Measurements from ENCODE around the gene AMMECR1L.

DNA sequence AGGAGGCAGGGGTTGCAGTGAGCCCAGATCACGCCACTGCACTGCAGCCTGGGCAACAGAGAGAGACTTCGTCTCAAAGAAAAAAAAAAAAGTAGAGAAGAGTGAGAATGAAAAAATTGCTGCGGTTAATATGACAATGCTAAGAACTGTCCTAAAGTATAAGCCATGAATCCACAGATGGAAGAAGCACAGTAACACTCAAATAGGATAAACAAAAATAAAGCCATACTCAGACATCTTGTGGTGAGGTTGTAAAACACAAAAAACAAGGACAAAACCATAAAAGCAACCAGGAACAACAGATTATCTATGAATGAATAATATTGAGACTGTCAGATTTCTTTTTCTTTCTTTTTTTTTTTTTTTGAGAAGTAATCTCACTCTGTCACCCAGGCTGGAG, 50.8 kb downstream of the AMMECR1L start:
- TF ChIP-seq, protein P1, sequence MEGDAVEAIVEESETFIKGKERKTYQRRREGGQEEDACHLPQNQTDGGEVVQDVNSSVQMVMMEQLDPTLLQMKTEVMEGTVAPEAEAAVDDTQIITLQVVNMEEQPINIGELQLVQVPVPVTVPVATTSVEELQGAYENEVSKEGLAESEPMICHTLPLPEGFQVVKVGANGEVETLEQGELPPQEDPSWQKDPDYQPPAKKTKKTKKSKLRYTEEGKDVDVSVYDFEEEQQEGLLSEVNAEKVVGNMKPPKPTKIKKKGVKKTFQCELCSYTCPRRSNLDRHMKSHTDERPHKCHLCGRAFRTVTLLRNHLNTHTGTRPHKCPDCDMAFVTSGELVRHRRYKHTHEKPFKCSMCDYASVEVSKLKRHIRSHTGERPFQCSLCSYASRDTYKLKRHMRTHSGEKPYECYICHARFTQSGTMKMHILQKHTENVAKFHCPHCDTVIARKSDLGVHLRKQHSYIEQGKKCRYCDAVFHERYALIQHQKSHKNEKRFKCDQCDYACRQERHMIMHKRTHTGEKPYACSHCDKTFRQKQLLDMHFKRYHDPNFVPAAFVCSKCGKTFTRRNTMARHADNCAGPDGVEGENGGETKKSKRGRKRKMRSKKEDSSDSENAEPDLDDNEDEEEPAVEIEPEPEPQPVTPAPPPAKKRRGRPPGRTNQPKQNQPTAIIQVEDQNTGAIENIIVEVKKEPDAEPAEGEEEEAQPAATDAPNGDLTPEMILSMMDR (IDR thresholded peaks at IDR 0.05), result no peak
- TF ChIP-seq POLR2A (IDR thresholded peaks at IDR 0.05; ENCODE audit: low read depth) (no peak), POLR2AphosphoS5 (IDR thresholded peaks at IDR 0.05) (no peak)
